Activated CD8-positive, alpha-beta memory T cell treated with anti-CD3 and anti-CD28 coated beads, Interleukin-2, amount 50 U/mL, for 24 hours (primary cell): ENCODE results near the gene CCDC144A.
"Not testable (repeated sequence)": the region's sequence is repeated elsewhere in the genome, so short reads cannot be mapped to it uniquely, and the experiment has no call there.

Experiments
- DNase-seq: peaks from one replicate; pipeline ENCODE4 v3.0.0-alpha.2; 2020; ENCODE audit errors: extremely low read depth

The CCDC144A gene

DNA sequence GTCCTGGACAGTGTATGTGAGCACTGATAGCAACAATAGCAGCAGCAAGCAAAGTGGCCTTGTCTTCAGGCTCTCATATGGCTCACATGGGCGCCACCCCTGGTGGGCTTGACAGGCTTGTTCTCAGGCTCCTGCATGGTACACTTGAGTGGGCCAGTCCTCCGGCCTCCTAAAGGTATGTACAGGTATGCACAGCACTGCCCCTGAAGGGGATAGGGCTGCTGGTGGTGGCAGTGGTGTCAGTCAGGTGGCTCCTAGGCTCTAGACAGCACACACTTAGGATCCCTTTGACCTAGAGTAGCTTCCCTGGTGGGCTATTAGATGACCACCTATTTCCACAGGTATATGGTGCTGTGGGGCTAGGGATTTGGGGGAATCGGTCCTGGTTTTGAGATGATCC is 67.5 kb downstream of the CCDC144A start:
- not testable (repeated sequence) for DNase-seq

DNA sequence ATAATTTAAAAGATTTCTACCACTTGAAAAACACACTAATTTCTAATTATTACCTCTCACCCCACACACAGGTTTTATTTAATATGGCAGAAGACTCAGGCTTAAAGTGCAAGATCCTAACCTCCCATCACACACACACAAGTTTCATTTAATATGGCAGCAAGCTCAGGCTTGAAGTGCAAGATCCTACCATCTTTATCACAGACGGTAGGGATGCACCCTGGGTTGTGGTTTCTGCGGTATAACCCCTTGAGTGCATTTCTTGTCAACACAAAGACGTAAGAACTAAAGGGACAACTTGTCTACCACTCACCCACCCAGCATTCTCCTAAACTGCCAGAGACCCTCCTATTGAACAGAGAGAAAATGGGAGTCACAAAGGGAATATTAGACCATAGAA is 68.1 kb downstream of the CCDC144A start:
- DNase-seq = not testable (repeated sequence)

DNA sequence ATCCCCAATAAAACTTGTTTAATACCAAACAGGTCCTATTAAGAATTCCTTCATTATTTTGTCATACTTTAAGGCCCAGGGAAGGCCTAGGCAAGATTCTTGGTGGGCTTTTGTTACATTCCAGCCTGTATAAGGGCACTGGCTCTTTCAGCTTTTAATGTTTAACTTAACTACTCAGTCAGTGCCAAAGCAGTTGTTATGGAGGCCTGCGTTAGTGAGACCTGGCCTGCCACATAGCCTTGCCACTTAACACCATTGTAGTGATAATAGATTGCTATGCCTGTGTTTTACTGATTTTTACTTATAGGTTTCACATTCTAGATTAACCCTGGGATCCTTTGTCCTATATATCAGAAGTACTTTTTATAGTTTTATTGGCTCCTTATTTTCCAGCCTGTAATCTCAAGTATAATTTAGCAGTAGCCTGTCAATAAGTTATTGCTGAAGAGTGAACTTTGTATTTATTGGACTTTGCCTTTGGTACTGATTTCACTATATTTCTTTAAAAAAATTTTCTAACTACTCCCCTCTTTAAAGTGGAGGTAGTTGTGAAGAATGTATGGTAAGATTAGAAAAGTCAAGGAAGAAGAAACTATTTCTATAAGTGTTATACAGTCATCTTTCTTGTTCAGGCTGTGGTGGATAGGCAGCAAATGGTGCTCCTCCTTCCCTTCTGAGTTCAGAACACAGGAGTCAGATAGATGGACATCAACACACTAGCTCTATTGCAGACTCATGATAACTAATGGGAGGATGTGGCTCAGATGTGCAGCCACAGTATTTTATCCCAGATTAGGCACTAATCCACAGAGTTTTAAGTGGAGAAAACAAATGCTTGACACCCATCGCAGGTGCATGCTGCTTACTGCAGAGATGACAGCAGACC is 78.5 kb downstream of the CCDC144A start:
- not testable (repeated sequence) for DNase-seq

DNA sequence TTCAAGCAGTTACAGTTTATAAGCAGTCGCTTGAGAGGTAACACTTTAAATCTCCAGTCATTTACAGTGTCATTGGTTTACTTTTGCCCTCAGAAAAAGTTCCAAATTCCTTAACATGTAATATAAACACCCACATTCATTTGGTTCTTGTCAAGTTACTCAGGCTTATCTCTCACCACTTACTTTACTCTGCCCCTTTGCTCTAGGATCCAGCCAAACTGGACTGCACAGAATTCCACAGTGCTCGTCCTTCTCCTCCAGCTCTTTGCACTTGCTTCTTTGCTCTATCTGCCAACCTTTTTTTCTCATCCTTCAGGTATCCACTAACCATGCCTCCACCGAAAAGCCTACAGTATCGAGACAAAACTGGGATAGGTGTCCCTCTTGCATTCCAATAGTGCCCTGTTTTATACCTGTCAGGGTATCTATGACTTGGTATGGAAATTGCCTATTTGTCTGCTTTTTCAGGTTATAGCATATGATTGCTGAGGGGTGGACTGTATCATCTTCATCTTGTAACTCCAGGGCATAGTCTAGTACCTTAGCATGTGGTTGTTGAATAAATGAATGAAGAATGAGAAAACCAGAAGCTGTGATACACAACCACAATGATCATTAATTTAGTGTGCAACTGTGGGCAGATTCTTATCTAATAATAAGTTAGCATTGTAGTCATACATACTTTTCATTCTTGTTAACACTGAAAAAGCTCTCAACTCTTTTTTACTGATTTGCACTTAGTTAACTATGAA is 82.5 kb downstream of the CCDC144A start:
- not testable (repeated sequence) for DNase-seq

DNA sequence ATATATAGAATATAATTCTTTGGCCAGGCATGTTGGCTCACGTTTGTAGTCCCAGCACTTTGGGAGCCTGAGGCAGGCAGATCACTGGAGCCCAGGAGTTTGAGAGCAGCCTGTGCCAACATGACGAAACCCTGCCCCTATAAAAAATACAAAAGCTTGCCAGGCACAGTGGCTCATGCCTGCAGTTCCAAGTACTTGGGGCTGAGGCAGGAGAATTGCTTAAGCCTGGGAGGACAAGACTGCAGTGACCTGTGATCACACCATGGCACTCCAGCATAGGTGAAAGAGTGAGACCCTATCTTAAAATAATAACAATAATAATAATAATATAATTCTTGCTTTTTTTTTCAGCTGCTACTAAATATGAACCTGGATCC is 83.1 kb downstream of the CCDC144A start:
- not testable (repeated sequence) for DNase-seq

DNA sequence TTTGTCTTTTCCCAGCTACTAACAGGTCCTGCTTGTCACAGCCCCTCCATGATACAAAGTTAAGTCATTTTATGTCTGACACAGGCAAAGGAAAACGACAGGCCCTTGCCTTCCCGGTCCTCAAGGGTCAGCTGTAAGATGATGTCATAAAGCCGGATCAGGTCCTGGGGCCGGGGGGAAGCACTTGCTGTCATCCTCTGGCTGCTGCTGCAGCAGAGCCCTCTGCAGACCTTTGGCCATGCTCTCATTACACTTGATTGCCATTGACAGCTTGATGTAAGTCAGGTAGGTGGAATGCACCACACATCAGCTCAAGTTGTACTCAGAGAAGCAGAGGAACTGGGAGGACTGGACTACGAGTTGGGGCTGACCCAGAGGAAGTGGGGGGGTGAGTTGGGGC is 97.8 kb downstream of the CCDC144A start:
- DNase-seq = not testable (repeated sequence)

DNA sequence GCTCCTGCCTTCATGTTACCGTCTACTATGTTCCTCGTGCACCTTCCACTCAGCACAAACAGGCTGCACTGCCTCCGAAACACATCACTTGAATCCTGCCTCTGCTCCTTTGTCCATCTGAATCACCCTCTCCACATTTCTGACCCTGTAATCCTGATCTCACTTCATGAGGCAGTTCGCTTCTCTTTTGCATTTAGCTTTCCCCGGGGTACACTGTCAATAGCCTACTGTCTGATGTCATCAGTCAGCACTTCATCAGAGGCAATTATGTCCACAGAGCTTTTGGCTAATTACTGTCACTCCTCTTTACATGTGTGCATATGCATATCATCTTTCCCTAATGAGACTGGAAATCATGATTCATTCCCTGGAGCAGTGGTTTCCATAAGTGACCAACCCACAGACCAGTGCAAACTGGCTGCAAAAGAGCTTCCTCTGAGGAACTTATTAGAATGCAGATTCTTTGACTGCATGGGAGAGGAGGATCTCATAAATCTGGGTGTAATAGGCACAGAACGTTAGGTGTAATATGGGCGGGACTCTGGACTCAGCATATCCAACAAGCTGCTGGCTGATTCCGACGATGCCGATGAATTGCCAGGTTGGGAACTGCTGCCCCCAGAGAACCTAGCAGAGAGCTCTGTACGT is 99.0 kb downstream of the CCDC144A start:
- DNase-seq = not testable (repeated sequence)

DNA sequence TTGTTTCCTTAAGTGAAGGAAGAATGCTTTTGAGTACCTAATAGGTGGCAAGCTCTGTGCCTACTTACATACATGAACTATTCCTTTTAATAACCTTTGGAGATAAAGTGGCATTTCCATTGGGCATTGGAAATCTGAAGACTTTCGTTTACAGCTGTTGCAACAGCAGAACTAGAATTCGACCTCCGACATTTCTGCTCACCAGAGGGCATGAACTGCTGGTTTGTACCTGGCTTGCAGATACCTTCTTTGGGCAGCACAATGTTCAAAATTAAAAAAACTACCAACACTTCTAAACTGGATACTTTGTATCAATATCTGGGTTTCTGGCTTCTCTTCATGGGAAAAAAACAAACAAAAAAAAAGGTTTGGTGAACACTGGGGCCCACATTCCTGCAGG is 99.6 kb downstream of the CCDC144A start:
- not testable (repeated sequence) for DNase-seq

DNA sequence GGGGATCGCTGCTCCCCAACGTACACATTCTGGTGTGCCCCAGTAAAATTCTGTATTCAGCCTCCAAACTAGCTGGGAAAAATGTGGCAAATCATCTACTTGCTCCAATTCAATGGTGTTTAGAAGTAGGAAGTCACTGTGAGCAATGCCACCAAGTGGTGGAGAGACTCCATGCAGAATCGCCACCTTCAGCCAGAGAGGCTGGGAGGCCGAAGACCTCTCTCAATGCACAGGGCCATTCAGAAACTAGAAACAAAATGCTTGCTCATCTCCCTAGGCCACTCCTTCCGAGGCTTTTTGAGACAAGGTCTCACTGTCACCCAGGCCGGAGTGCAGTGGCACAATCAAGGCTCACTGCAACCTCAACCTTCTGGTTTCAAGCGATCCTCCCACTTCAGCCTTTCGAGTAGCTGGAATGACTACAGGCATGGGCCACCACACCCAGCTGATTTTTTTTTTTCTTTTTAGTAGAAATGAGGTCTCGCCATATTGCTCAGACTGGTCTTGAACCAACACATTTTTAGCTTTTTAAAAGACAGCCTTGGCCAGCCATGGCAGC is 100.4 kb downstream of the CCDC144A start:
- DNase-seq = not testable (repeated sequence)

DNA sequence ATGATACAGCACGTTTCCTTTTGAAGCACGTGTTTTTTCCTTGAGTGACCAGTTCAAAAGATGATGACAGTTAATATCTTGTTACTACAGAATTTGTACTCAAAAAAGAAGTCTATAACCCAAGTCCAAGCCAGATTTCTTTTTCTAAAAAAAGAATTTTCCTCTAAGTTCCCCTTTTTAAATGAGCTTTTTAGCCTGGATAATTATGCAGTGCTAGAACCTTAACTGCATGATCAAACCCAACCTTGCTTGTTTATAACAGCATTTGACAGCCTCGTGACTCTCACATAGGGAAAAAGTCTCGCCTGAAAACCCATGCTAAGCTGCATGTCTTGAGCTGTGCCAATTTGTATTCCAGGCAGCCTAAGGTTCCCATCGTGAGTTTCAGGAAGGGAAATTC is 104.2 kb downstream of the CCDC144A start:
- DNase-seq = not testable (repeated sequence)

DNA sequence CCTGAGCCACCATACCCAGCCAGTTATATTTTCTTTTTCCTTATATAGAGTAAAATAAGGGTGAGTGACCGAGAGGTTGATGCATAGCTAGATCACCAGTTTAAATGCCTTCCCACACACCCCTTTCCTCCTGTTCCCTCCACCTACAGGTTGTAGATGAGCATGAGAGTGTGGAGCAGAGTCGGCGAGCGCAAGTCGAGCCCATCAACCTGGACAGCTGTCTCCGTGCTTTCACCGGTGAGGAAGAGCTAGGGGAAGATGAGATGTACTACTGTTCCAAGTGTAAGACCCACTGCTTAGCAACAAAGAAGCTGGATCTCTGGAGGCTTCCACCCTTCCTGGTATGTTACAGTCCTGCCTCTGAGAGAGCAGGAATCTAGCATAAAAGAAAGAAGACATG is 105.9 kb downstream of the CCDC144A start:
- not testable (repeated sequence) for DNase-seq

DNA sequence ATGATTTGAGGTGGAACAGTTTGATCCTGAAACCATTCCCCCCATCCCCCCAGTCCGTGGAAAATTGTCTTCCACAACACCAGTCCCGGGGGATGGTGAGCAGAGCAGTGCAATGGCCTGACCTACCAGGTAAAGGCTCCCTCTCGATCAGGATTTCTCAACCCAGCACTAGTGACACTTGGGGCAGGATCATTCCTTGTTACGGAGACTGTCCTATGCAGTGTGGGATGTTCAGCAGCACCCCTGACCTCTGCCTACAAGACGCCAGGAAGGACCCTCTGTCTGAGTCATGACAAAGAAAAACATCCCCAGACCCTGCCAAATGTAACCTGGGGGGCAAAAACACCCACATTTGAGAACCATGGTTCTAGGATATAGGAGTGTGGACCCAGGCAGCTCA is 114.8 kb downstream of the CCDC144A start:
- not testable (repeated sequence) for DNase-seq

DNA sequence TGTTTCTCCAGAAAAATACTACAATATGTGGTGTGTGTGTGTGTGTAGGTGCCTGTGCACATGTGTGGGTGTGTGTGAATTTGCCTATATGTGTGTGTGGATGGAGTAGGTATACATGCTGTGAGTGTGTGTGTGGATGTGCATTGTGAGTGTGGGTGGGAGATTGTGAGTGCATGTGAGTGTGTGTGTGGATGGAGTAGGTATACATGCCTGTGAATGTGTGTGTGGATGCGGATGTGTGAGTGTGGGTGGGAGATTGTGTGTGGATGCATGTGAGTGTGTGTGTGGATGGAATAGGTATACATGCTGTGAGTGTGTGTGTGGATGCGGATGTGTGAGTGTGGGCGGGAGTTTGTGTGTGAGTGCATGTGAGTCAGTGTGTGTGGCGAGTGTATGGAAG is 116.6 kb downstream of the CCDC144A start:
- not testable (repeated sequence) for DNase-seq

DNA sequence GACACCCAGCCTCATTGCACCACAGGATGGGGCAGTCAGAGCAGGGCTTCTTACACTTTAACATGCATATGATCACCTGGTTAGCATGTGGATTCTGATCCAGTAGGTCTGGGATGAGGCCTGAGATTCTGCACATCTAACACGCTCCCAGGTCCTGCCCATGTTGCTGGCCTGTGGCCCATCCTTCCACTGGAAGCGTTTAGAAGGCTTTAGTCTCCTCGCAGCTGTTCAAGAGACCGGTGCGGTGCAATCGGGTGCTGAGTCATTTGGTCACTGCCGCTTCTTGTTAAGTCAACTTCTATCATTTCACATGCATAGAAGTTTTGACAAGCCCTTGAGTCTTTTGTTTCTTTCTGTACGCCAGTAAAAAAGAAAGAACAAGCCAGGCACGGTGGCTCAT is 117.6 kb downstream of the CCDC144A start:
- not testable (repeated sequence) for DNase-seq

DNA sequence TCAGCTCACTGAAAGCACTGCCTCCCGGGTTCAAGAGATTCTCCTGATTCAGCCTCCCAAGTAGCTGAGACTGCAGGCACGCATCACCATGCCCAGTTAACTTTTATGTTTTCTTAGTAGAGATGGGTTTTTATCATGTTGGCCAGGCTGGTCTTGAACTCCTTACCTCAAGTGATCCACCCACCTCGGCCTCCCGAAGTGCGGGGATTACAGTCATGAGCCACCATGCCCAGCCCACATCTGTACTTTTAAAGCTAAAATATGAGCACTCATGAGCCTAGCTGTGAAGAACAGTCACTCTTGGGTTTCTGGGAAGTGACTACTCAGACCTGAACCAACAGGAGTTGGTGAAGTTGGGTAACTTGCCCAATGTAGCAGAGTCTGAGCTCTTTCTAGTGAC is 120.2 kb downstream of the CCDC144A start:
- DNase-seq = not testable (repeated sequence)

DNA sequence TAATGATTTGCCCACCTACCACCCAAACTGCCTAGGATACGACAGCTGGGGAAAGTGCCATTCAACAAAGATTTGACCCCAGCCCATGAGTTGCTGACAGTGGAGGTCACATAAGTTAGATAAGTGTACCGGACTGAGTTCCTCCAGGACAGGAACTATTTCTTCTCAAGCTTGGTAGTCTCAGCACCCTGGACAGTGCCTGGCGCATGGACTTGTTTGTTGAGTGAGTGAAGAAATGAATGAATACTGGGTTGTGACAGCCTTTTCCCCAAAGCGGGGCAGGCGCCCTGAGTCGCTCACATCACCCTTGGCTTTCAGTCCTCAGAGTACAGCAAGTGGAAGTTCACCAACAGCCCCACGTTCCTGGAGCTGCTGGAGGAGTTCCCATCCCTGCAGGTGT is 122.1 kb downstream of the CCDC144A start:
- DNase-seq = not testable (repeated sequence)

DNA sequence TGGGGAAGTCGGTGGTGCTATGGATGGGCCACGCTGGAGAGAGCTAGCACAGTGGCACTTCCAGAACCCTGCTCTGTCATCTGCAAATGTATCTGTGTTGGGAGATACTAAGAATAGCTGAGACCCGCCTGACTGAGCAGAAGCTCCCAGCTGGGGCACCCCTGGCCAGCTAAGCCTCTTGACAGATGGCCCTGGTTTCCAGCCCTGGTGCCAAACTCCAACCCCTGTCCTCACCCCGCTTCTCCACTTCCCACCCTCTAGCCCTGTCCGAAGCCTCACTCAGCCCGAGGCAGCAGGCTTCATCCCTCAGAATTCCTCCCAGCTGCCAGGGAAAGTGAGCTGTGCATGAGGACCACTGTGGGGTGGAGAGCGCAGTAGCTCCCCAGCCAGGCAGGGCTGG is 124.4 kb downstream of the CCDC144A start:
- no peak for DNase-seq

DNA sequence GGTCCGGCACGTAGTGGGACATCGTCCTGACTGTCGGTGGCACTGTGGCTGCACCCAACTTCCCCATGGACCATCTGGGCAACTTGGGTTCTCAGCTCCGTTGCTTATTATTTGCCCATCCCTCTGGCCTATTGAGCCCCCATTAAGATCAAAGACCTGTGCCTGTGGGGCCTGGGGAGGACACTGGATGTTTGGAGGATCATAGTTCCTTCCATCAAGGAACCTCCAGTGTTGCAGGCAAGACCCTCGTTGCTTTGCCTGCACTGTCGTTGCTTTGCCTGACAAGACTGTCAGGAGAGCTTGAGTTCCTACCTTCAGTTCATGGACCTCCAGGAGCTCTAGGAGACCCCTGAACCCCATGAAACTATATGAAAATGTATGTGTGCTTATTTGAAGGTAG is 127.2 kb downstream of the CCDC144A start:
- DNase-seq = no peak

DNA sequence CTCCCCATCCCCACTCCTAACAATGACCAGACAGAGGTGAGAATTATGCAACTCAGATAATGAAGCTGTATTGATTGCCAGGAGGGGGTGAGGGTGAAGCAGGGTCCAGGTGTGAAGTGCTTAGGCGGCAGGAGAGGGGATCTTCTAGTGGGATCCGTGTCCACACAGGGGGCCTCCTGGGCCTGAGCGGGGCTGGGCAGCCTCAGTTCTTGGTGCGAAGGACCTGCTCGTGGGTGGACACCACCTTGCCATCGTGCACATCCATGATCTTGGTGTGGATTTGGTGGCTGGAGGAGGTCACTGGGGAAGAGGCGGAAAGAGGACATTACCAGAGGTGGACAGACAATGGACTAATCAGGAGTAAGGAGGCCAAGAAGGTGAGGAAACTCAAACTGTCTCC is 127.9 kb downstream of the CCDC144A start:
- DNase-seq = not testable (repeated sequence)

DNA sequence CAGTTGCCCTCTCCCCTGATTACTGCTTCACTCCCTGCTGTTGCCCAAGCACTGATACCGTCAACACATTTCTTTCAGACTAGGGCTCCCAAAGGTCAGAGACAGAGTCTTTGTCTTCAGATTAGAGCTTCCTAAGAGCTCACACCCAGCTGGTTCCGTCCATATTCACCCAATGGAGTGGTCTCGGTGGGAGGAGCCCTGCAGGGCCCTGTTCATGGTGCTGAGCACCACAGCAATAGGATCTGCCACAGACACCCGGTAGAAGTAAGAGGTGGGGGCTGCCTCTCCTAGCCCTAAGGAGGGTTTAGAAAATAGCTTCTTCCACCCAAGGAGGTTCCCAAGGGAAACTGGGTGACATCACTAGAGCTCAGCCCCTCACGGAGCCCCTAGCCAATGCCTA is 128.3 kb downstream of the CCDC144A start:
- no peak for DNase-seq

DNA sequence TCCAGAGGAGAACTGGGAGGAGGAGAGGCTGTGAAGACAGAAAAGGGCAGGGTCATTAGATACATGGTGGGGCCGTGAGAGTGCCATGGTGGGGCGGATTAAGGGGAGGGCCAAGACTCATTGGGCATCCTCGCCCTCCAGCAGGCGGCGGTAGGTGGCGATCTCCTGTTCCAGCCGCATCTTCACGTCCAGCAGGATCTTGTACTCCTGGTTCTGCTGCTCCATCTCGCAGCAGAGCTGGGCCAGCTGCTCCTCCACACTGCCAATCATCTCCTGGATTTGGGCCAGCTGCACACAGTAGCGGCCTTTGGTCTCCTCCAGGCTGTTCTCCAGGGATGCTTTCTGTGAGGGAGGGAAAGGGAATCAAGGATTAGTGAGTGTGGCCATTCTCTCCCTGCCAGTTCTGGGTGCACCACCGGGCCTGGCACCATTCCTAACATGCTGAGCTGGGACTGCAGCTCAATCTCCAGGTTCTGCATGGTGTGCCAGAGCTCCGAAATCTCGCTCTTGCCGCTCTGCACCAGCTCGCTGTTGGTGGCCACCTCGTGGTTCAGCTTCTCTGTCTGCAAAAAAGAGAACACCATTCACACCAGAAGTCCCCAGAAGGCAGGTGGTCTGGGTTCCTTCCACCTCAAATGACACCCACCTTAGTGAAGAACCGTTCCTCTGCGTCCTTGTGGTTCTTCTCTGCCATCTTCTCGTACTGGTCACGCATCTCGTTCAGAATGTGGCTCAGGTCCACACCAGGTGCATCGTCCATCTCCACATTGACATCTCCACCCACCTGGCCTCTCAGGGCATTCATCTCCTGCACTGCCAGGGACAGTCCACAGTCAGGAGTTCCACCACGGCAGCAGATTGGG is 129.0 kb downstream of the CCDC144A start:
- no peak for DNase-seq
